ENCODE data around the gene ARID4B.

The ARID4B gene

GRCh38 chr1:235136111-235136510 is 191.9 kb downstream of the ARID4B start:
- Histone ChIP-seq H3K27ac (no peak overlapping the region), H3K27me3 (no peaks in the 10 kb centered on the region), H3K4me3 (no peak overlapping the region), H3K36me3 (peaks cover 39 to 86% (median 77%) of the 10 kb centered on the region in 3 donors), H3K4me1 (no peaks in the 10 kb centered on the region), H3K9me3 (no peaks in the 10 kb centered on the region)
- no peak for TF ChIP-seq CTCF (IDR thresholded peaks at IDR 0.05)
- intact Hi-C loops (cut with DNase I; ENCODE audit: low total_unique reads), result no loop called here
- DNase-seq, result no peak

- no peaks in the 10 kb centered on the region for H3K27me3 ChIP-seq
- no peak for DNase-seq
- H3K36me3 ChIP-seq, result peaks cover 34 to 67% (median 60%) of the 10 kb centered on the region in 3 donors
- intact Hi-C loops (cut with DNase I; ENCODE audit: low total_unique reads), result no loop called here
- H3K27ac ChIP-seq, result no peak overlapping the region
- H3K9me3 ChIP-seq, result no peaks in the 10 kb centered on the region
- H3K4me3 ChIP-seq, result no peak overlapping the region
- H3K4me1 ChIP-seq, result peaks cover 0 to 3% (median 0%) of the 10 kb centered on the region in 4 donors
- TF ChIP-seq CTCF (IDR thresholded peaks at IDR 0.05), result no peak
These were observed 193.8 kb downstream of the ARID4B start for GRCh38 chr1:235134171-235134570.

DNA sequence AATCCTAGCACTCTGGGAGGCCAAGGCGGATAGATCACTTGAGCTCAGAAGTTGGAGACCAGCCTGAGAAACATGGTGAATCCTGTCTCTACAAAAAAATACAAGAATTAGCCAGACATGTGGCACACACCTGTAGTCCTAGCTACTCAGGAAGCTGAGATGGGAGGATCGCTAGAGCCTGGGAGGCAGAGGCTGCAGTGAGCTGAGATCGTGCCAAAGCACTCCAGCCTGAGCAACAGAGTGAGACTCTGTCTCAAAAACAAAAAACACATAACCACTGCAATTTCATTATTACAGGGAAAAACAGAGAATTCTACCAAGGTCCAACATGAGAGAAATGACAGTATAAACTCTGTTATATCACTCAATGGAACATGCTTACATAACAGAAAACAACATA is 194.9 kb downstream of the ARID4B start:
- Histone ChIP-seq H3K4me3 (no peak overlapping the region), H3K27me3 (no peaks in the 10 kb centered on the region), H3K36me3 (peaks cover 34 to 60% (median 53%) of the 10 kb centered on the region in 3 donors), H3K27ac (no peak overlapping the region), H3K4me1 (peaks cover 0 to 3% (median 0%) of the 10 kb centered on the region in 4 donors), H3K9me3 (no peaks in the 10 kb centered on the region)
- no peak for DNase-seq
- no peak for TF ChIP-seq CTCF (IDR thresholded peaks at IDR 0.05)
- intact Hi-C loops (cut with DNase I; ENCODE audit: low total_unique reads), result no loop called here

DNA sequence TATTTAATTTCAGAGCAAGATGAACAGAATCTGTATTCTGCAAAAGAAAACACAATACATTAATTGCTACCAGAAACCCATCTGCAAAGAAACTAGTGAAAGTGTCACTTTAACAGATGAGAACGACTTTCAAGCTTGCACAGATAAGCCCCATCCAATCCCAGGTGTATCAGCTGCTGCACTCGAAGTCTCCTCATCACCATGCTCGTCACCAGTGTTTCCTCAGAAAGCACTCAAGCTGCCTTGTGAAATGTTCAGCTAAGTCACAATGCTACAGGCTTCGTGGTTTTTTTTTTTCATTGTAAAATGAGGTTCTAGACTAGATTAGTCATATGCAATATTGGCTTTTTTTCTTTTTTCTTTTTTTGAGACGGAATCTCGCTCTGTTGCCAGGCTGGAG is 196.0 kb downstream of the ARID4B start:
- Histone ChIP-seq H3K36me3 (peaks cover 25 to 49% (median 44%) of the 10 kb centered on the region in 3 donors), H3K4me3 (no peak overlapping the region), H3K27me3 (no peaks in the 10 kb centered on the region), H3K9me3 (no peaks in the 10 kb centered on the region), H3K27ac (no peak overlapping the region), H3K4me1 (peaks cover 0 to 10% (median 8%) of the 10 kb centered on the region in 4 donors)
- intact Hi-C loops (cut with DNase I; ENCODE audit: low total_unique reads), result no loop called here
- DNase-seq, result no peak
- TF ChIP-seq CTCF (IDR thresholded peaks at IDR 0.05), result no peak

GRCh38 chr1:235130766-235131270 is 197.2 kb downstream of the ARID4B start:
- TF ChIP-seq CTCF (IDR thresholded peaks at IDR 0.05), result no peak
- H3K36me3 ChIP-seq, result peaks cover 18 to 46% (median 32%) of the 10 kb centered on the region in 3 donors
- H3K27ac ChIP-seq, result no peak overlapping the region
- no peaks in the 10 kb centered on the region for H3K9me3 ChIP-seq
- intact Hi-C loops (cut with DNase I; ENCODE audit: low total_unique reads), result no loop called here
- no peak overlapping the region for H3K4me3 ChIP-seq
- peaks cover 0 to 21% (median 15%) of the 10 kb centered on the region in 4 donors for H3K4me1 ChIP-seq
- DNase-seq, result no peak
- no peaks in the 10 kb centered on the region for H3K27me3 ChIP-seq
